GM18873 (cell line): ENCODE data around the gene ZNF597.

Experiments
- ATAC-seq: cut with Tn5 transposase; IDR thresholded peaks from one replicate; pipeline ENCODE4 v1.9.1; 2021; ENCODE audit warnings: mild to moderate bottlenecking, moderate library complexity, moderate number of reproducible peaks; ENCODE audit not compliant: unreplicated experiment, low FRiP score

ZNF597 gene

GRCh38 chr16:3458278-3458851 is 15.1 kb upstream of the ZNF597 start:
- ATAC-seq = peak; percentile 15

- peak; percentile 73 for ATAC-seq
These were observed 14.3 kb upstream of the ZNF597 start for GRCh38 chr16:3457434-3458252.

GRCh38 chr16:3454631-3455147 is 11.4 kb upstream of the ZNF597 start:
- no peak for ATAC-seq

- no peak for ATAC-seq
These were observed 10.8 kb upstream of the ZNF597 start for GRCh38 chr16:3454093-3454492.

GRCh38 chr16:3444032-3444388 is 706 bp upstream of the ZNF597 start:
- ATAC-seq = no peak

- ATAC-seq = no peak
These were observed 3.7 kb downstream of the ZNF597 start for GRCh38 chr16:3439637-3440036.

- ATAC-seq = no peak
These were observed 8.9 kb downstream of the ZNF597 start for GRCh38 chr16:3434373-3434772.

- ATAC-seq = no peak
These were observed 11.5 kb downstream of the ZNF597 start for GRCh38 chr16:3431779-3432219.

- ATAC-seq = no peak
These were observed 29.4 kb downstream of the ZNF597 start for GRCh38 chr16:3413730-3414379.

- ATAC-seq = no peak
These were observed 34.6 kb downstream of the ZNF597 start for GRCh38 chr16:3408561-3409197.

- no peak for ATAC-seq
These were observed 41.4 kb downstream of the ZNF597 start for GRCh38 chr16:3401719-3402397.

GRCh38 chr16:3400779-3401688 is 42.3 kb downstream of the ZNF597 start, which contains the start of the genes ZNF174 and ZSCAN32:
Gene ZNF174, plus strand, starts transcription at chr16:3401215. Its CDS starts 790 bp downstream, at chr16:3402005.
Gene ZSCAN32, minus strand, starts transcription at chr16:3401004. Its CDS starts 3,447 bp downstream, at chr16:3397557.
- ATAC-seq = peak; percentile 97

- no peak for ATAC-seq
These were observed 42.9 kb downstream of the ZNF597 start for GRCh38 chr16:3400446-3400778.

GRCh38 chr16:3389663-3390338 is 53.5 kb downstream of the ZNF597 start:
- no peak for ATAC-seq

GRCh38 chr16:3388325-3388724 is 55.0 kb downstream of the ZNF597 start:
- ATAC-seq = no peak

- ATAC-seq = no peak
These were observed 60.3 kb downstream of the ZNF597 start for GRCh38 chr16:3383045-3383448.
